HEK293 (cell line): ENCODE data around the gene BYSL.
A peak's percentile ranks its signal among the peaks of the same experiment; 100 is the strongest.

Experiments
- EGR2 ChIP-seq: fragments of 450-650 bp; formaldehyde crosslinking; IDR thresholded peaks from 2 replicates; pipeline ENCODE4 v1.5.1; 2016; ENCODE audit warnings: low read depth, missing biosample characterization, missing genetic modification characterization
- GFI1B ChIP-seq: fragments of 450-650 bp; formaldehyde crosslinking; IDR thresholded peaks from 2 replicates; pipeline ENCODE4 v1.5.1; 2016; ENCODE audit warnings: missing biosample characterization, missing genetic modification characterization
- GLIS1 ChIP-seq: fragments of 450-650 bp; formaldehyde crosslinking; IDR thresholded peaks from 2 replicates; pipeline ENCODE4 v1.5.1; 2016; ENCODE audit warnings: missing biosample characterization, missing genetic modification characterization
- SP2 ChIP-seq: fragments of 450-650 bp; formaldehyde crosslinking; IDR thresholded peaks from 2 replicates; pipeline ENCODE4 v1.5.1; 2016; ENCODE audit warnings: missing biosample characterization, missing genetic modification characterization
- ZFHX2 ChIP-seq: fragments of 450-650 bp; formaldehyde crosslinking; conservative IDR thresholded peaks from 2 replicates; pipeline ENCODE4 v1.5.1; 2016; ENCODE audit warnings: missing biosample characterization, missing genetic modification characterization
- ZFP3 ChIP-seq: fragments of 450-650 bp; formaldehyde crosslinking; IDR thresholded peaks from 2 replicates; pipeline ENCODE4 v1.5.1; 2016; ENCODE audit warnings: low read depth, missing biosample characterization, missing genetic modification characterization
- ZNF341 ChIP-seq: fragments of 450-650 bp; formaldehyde crosslinking; IDR thresholded peaks from 2 replicates; pipeline ENCODE4; 2016; ENCODE audit warnings: low read depth, missing biosample characterization, missing genetic modification characterization
- ZNF391 ChIP-seq: fragments of 450-650 bp; formaldehyde crosslinking; IDR thresholded peaks from 2 replicates; pipeline ENCODE4 v1.5.1; 2016; ENCODE audit warnings: low read depth, missing biosample characterization, missing genetic modification characterization, borderline replicate concordance
- ZNF514 ChIP-seq: fragments of 450-650 bp; formaldehyde crosslinking; IDR thresholded peaks from 2 replicates; pipeline ENCODE4 v1.5.1; 2016; ENCODE audit warnings: missing biosample characterization, missing genetic modification characterization
- ZNF521 ChIP-seq: fragments of 450-650 bp; formaldehyde crosslinking; IDR thresholded peaks from 2 replicates; pipeline ENCODE4 v1.5.1; 2017; ENCODE audit warnings: missing biosample characterization, mild to moderate bottlenecking, missing genetic modification characterization
- ZNF837 ChIP-seq: fragments of 450-650 bp; formaldehyde crosslinking; IDR thresholded peaks from 2 replicates; pipeline ENCODE4 v1.5.1; 2016; ENCODE audit warnings: missing biosample characterization, missing genetic modification characterization
- ZSCAN23 ChIP-seq: fragments of 450-650 bp; formaldehyde crosslinking; IDR thresholded peaks from 2 replicates; pipeline ENCODE4 v1.5.1; 2016; ENCODE audit warnings: missing biosample characterization, missing genetic modification characterization
- TF ChIP-seq, protein P1 (sequence below): sonication (generic); formaldehyde crosslinking; IDR thresholded peaks from 2 replicates; pipeline ENCODE4 v1.8.1; 2022; ENCODE audit warnings: mild to moderate bottlenecking, moderate library complexity, missing genetic modification reagents
- TF ChIP-seq, protein P2 (sequence below): fragments of 450-650 bp; formaldehyde crosslinking; IDR thresholded peaks from 2 replicates; pipeline ENCODE4 v1.5.1; 2017; ENCODE audit warnings: missing biosample characterization, missing genetic modification characterization
- TF ChIP-seq, protein P3 (sequence below): fragments of 450-650 bp; formaldehyde crosslinking; IDR thresholded peaks from 2 replicates; pipeline ENCODE4 v1.5.1; 2017; ENCODE audit warnings: missing biosample characterization, missing genetic modification characterization
- TF ChIP-seq, protein P4 (sequence below): fragments of 450-650 bp; formaldehyde crosslinking; IDR thresholded peaks from 2 replicates; pipeline ENCODE4 v1.5.1; 2016; ENCODE audit warnings: missing biosample characterization, missing genetic modification characterization, borderline replicate concordance

The BYSL gene

DNA sequence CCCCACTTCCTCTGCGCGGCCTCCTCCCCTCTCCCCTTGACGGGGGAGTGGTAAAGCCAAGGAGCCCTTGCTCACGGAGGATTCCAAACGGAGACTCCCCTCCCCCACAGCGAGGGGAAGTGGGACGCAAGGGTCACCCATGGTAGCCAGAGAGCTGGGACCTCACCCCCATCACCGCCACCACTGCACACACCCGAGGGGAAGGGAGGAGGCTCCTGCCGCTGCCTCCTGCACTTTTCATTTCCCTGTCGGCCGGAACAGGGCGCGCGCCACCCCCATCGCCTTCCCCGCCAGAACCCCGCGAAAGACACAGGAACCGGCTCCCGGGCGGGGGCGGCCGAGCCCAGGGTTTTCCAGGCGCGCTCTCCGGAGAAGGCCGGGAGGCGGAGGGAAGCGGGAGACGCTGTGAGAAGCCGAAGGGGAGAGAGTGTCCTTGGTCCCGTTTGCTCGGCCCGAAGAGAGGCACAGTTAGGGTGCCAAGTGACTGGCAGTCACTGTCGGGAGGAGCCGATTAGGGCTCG, 19.5 kb downstream of the BYSL start (continued):
- TF ChIP-seq ZNF391 (0 out of 2 replicates have a peak, but pooled peaks have one; percentile 28), ZNF341 (tag by site-specific recombination) (peak; percentile 71), ZSCAN23 (tag by site-specific recombination) (no peak), ZNF837 (no peak), ZNF514 (tag by site-specific recombination) (no peak), EGR2 (tag by site-specific recombination) (peak; percentile 48; the same call in 1 of the 2 replicates), ZFP3 (tag by site-specific recombination) (no peak), ZNF521 (tag by site-specific recombination) (no peak), SP2 (tag by site-specific recombination) (peak; percentile 56; the same call in 1 of the 2 replicates), ZFHX2 (peak; percentile 57; the same call in 1 of the 2 replicates), GFI1B (tag by site-specific recombination) (no peak), GLIS1 (tag by site-specific recombination) (peak; percentile 12; the same call in 1 of the 2 replicates)
- TF ChIP-seq, protein P1, sequence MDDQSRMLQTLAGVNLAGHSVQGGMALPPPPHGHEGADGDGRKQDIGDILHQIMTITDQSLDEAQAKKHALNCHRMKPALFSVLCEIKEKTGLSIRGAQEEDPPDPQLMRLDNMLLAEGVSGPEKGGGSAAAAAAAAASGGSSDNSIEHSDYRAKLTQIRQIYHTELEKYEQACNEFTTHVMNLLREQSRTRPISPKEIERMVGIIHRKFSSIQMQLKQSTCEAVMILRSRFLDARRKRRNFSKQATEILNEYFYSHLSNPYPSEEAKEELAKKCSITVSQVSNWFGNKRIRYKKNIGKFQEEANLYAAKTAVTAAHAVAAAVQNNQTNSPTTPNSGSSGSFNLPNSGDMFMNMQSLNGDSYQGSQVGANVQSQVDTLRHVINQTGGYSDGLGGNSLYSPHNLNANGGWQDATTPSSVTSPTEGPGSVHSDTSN (CRISPR knock-in tag), result no peak
- TF ChIP-seq, protein P2, sequence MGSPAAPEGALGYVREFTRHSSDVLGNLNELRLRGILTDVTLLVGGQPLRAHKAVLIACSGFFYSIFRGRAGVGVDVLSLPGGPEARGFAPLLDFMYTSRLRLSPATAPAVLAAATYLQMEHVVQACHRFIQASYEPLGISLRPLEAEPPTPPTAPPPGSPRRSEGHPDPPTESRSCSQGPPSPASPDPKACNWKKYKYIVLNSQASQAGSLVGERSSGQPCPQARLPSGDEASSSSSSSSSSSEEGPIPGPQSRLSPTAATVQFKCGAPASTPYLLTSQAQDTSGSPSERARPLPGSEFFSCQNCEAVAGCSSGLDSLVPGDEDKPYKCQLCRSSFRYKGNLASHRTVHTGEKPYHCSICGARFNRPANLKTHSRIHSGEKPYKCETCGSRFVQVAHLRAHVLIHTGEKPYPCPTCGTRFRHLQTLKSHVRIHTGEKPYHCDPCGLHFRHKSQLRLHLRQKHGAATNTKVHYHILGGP (tag by site-specific recombination), result no peak
- TF ChIP-seq, protein P3, sequence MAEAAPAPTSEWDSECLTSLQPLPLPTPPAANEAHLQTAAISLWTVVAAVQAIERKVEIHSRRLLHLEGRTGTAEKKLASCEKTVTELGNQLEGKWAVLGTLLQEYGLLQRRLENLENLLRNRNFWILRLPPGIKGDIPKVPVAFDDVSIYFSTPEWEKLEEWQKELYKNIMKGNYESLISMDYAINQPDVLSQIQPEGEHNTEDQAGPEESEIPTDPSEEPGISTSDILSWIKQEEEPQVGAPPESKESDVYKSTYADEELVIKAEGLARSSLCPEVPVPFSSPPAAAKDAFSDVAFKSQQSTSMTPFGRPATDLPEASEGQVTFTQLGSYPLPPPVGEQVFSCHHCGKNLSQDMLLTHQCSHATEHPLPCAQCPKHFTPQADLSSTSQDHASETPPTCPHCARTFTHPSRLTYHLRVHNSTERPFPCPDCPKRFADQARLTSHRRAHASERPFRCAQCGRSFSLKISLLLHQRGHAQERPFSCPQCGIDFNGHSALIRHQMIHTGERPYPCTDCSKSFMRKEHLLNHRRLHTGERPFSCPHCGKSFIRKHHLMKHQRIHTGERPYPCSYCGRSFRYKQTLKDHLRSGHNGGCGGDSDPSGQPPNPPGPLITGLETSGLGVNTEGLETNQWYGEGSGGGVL (tag by site-specific recombination), result peak; percentile 75
- TF ChIP-seq, protein P4, sequence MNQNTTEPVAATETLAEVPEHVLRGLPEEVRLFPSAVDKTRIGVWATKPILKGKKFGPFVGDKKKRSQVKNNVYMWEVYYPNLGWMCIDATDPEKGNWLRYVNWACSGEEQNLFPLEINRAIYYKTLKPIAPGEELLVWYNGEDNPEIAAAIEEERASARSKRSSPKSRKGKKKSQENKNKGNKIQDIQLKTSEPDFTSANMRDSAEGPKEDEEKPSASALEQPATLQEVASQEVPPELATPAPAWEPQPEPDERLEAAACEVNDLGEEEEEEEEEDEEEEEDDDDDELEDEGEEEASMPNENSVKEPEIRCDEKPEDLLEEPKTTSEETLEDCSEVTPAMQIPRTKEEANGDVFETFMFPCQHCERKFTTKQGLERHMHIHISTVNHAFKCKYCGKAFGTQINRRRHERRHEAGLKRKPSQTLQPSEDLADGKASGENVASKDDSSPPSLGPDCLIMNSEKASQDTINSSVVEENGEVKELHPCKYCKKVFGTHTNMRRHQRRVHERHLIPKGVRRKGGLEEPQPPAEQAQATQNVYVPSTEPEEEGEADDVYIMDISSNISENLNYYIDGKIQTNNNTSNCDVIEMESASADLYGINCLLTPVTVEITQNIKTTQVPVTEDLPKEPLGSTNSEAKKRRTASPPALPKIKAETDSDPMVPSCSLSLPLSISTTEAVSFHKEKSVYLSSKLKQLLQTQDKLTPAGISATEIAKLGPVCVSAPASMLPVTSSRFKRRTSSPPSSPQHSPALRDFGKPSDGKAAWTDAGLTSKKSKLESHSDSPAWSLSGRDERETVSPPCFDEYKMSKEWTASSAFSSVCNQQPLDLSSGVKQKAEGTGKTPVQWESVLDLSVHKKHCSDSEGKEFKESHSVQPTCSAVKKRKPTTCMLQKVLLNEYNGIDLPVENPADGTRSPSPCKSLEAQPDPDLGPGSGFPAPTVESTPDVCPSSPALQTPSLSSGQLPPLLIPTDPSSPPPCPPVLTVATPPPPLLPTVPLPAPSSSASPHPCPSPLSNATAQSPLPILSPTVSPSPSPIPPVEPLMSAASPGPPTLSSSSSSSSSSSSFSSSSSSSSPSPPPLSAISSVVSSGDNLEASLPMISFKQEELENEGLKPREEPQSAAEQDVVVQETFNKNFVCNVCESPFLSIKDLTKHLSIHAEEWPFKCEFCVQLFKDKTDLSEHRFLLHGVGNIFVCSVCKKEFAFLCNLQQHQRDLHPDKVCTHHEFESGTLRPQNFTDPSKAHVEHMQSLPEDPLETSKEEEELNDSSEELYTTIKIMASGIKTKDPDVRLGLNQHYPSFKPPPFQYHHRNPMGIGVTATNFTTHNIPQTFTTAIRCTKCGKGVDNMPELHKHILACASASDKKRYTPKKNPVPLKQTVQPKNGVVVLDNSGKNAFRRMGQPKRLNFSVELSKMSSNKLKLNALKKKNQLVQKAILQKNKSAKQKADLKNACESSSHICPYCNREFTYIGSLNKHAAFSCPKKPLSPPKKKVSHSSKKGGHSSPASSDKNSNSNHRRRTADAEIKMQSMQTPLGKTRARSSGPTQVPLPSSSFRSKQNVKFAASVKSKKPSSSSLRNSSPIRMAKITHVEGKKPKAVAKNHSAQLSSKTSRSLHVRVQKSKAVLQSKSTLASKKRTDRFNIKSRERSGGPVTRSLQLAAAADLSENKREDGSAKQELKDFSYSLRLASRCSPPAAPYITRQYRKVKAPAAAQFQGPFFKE (tag by site-specific recombination), result no peak
